Body of pancreas (tissue), 4 donors: ENCODE measurements around the gene NF1.

Source experiments
- POLR2A ChIP-seq, 3 donors: fragments of 450-650 bp; IDR thresholded peaks; one replicate each; pipeline ENCODE4 v1.6.1; 2016; ENCODE audit warnings: antibody characterized with exemption in 3 of 3, mild to moderate bottlenecking in 2 of 3
- TF ChIP-seq, protein P1 (sequence below), 7 experiments: fragments of 450-650 bp in 4 of 7; fragments of 200-600 bp in 3 of 7; sonication (generic) in 3 of 7; IDR thresholded peaks; one replicate each; pipeline ENCODE4 v1.5.1; 2016 to 2019; ENCODE audit warnings: antibody characterized with exemption in 7 of 7

DNA sequence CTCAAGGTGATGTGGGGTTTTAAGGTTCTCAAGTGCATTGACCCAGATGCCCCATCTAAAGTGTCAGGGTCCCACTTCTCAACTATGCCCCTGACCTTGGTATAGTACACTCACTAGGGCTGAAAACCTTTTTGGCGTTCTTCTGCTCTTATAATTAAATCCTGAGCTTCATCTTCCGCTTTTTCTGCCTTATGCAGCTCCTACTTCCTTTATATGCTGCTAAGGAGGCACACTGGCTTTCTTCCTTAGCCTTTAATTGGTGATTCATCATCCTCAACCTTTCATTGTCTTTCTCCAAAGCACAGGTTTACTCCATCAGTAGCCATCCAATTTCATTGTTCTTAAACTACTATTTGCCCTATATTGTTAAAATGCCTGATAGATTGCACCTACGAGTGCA, 5.3 kb upstream of the NF1 start:
- TF ChIP-seq, protein P1, sequence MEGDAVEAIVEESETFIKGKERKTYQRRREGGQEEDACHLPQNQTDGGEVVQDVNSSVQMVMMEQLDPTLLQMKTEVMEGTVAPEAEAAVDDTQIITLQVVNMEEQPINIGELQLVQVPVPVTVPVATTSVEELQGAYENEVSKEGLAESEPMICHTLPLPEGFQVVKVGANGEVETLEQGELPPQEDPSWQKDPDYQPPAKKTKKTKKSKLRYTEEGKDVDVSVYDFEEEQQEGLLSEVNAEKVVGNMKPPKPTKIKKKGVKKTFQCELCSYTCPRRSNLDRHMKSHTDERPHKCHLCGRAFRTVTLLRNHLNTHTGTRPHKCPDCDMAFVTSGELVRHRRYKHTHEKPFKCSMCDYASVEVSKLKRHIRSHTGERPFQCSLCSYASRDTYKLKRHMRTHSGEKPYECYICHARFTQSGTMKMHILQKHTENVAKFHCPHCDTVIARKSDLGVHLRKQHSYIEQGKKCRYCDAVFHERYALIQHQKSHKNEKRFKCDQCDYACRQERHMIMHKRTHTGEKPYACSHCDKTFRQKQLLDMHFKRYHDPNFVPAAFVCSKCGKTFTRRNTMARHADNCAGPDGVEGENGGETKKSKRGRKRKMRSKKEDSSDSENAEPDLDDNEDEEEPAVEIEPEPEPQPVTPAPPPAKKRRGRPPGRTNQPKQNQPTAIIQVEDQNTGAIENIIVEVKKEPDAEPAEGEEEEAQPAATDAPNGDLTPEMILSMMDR (IDR thresholded peaks at IDR 0.05): no peak
- no peak for TF ChIP-seq POLR2A (IDR thresholded peaks at IDR 0.05)
